ENCODE measurements around the gene RPL37A.

- TF ChIP-seq, protein P1, sequence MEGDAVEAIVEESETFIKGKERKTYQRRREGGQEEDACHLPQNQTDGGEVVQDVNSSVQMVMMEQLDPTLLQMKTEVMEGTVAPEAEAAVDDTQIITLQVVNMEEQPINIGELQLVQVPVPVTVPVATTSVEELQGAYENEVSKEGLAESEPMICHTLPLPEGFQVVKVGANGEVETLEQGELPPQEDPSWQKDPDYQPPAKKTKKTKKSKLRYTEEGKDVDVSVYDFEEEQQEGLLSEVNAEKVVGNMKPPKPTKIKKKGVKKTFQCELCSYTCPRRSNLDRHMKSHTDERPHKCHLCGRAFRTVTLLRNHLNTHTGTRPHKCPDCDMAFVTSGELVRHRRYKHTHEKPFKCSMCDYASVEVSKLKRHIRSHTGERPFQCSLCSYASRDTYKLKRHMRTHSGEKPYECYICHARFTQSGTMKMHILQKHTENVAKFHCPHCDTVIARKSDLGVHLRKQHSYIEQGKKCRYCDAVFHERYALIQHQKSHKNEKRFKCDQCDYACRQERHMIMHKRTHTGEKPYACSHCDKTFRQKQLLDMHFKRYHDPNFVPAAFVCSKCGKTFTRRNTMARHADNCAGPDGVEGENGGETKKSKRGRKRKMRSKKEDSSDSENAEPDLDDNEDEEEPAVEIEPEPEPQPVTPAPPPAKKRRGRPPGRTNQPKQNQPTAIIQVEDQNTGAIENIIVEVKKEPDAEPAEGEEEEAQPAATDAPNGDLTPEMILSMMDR (IDR thresholded peaks at IDR 0.05; ENCODE audit: borderline replicate concordance, extremely low read depth, low read length, poor library complexity, severe bottlenecking), result no peak
- no peak for TF ChIP-seq EZH2 (IDR thresholded peaks at IDR 0.05; ENCODE audit: borderline replicate concordance, low read depth, low read length, severe bottlenecking)
Measured at GRCh38 chr2:216485237-216485636, 13.4 kb upstream of the RPL37A start.
